NB4 (cell line): ENCODE measurements around the gene DPYSL5.

Experiments used
- DNase-seq: peaks from one replicate; pipeline ENCODE4 v3.0.0; 2010; ENCODE audit warnings: low read depth
- H3K4me3 ChIP-seq: one replicate; pipeline ENCODE4 v1.5.1; 2011; ENCODE audit warnings: mild to moderate bottlenecking, low read depth, low read length, moderate library complexity
- MYC ChIP-seq: IDR thresholded peaks from 2 replicates; pipeline ENCODE4 v1.6.1; 2011; ENCODE audit warnings: low read depth, low read length
- POLR2A ChIP-seq: IDR thresholded peaks from 2 replicates; pipeline ENCODE4 v1.6.1; 2011; ENCODE audit warnings: mild to moderate bottlenecking; ENCODE audit not compliant: insufficient read length; ENCODE audit errors: extremely low read depth
- TF ChIP-seq, protein P1 (sequence below): IDR thresholded peaks from one replicate; pipeline ENCODE4 v1.5.1; 2012; ENCODE audit warnings: low read depth, low read length
- TF ChIP-seq, protein P2 (sequence below): IDR thresholded peaks from 2 replicates; pipeline ENCODE4 v1.6.1; 2011; ENCODE audit warnings: low read depth, low read length

Gene DPYSL5

DNA sequence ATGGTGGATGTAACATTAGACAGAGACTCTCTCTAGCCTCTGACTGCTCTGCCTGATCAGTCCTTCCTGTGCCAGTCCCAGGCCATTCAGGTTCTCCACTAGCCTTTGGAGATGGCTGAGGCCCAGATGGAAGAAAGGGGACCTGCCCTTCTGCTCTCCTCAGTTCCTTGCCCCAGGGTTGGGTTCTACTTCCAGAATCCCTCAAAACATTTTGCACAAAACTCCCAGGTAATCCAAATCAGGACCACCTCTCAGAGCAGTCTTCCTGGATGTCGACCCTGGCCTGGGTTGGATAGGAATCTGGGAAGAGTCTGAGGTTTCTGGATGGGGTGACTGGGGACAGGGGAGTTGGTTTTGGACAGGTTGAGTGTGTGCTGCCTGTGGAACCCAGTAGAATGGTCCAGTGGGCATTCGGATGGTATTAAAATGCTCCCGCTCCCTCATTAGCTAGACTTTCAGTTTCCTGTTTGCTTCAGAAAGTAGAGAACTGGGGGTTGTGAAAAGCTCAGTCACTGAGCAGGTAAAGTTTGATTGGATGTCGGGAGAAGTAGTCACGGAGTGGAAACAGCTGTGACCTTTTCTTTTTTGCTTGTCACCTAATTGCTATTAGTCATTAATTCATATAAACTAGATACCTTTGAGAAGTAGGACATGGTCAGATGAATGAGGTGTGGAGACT lies 37.9 kb downstream of the DPYSL5 start:
- DNase-seq = no peak
- H3K4me3 ChIP-seq = no peak overlapping the region
- TF ChIP-seq, protein P1, sequence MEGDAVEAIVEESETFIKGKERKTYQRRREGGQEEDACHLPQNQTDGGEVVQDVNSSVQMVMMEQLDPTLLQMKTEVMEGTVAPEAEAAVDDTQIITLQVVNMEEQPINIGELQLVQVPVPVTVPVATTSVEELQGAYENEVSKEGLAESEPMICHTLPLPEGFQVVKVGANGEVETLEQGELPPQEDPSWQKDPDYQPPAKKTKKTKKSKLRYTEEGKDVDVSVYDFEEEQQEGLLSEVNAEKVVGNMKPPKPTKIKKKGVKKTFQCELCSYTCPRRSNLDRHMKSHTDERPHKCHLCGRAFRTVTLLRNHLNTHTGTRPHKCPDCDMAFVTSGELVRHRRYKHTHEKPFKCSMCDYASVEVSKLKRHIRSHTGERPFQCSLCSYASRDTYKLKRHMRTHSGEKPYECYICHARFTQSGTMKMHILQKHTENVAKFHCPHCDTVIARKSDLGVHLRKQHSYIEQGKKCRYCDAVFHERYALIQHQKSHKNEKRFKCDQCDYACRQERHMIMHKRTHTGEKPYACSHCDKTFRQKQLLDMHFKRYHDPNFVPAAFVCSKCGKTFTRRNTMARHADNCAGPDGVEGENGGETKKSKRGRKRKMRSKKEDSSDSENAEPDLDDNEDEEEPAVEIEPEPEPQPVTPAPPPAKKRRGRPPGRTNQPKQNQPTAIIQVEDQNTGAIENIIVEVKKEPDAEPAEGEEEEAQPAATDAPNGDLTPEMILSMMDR = no peak
- TF ChIP-seq, protein P2, sequence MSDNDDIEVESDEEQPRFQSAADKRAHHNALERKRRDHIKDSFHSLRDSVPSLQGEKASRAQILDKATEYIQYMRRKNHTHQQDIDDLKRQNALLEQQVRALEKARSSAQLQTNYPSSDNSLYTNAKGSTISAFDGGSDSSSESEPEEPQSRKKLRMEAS = no peak
- no peak for TF ChIP-seq POLR2A
- TF ChIP-seq MYC = no peak

DNA sequence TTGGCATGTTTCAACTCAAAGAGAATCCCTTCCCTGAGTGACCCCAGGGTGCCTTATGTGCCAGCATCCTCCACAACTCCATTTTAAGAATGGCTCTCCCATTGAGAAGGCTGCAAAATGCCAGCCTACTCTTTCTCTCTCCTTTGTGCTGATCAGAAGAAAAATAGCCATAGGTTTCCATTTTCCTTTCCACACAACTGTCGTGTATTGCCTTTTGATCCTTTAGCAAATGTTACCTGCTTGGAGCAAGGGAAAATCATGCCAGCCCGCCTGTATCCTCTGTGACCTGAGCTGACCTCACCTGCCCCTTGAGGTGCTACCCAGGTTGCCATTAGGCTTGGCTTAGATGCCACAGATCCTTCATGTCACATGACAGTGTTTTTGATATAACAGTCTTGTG lies 38.8 kb downstream of the DPYSL5 start:
- DNase-seq = no peak

DNA sequence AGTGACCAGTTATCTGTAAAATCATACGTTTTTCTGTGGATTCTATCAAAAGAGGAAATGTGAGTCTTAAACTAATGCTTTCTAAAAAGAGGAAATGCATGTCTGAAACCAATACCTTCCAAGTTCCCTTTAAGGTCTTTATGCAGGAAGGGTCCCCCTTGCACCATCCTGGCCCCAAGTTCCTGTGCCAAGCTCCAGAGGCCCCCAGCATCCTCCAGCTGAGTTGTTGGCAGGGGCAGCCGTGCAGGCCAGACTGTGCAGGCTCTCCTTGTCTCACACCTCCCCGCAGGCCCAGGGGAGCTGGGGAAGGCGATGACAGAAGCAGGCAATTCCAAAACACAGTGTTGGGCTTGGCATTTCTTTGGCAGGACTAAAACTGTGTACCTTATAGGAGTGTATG lies 39.2 kb downstream of the DPYSL5 start:
- TF ChIP-seq MYC (no peak), POLR2A (no peak)
- TF ChIP-seq, protein P1 = no peak
- TF ChIP-seq, protein P2 = no peak
- no peak overlapping the region for H3K4me3 ChIP-seq
- peak; percentile 91 for DNase-seq

More for the DNA sequence above, 38.8 kb downstream of the DPYSL5 start:
- TF ChIP-seq POLR2A = no peak
- TF ChIP-seq, protein P2 = no peak
- TF ChIP-seq MYC = no peak
- TF ChIP-seq, protein P1 = no peak
- H3K4me3 ChIP-seq = no peak overlapping the region

DNA sequence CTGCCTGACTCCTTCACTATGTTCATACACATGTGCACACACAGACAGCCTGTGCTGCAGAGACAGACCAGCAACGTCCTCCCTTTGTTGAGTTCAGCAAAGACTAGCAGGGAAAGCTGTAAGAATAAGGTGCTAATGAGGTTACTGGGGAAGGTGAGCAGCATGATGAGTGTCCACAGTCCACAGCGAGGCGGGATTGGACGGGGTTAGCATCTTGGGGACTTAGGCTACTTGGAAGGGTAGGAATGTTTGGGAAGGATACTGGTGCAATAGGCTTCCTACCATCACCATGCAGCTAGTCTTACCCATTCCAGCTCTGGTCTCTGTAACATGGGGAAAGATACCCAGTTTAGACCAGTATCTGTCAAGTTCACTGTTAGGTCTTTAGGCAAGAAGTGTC lies 41.9 kb downstream of the DPYSL5 start:
- DNase-seq = no peak
- TF ChIP-seq MYC = no peak
- no peak overlapping the region for H3K4me3 ChIP-seq

DNA sequence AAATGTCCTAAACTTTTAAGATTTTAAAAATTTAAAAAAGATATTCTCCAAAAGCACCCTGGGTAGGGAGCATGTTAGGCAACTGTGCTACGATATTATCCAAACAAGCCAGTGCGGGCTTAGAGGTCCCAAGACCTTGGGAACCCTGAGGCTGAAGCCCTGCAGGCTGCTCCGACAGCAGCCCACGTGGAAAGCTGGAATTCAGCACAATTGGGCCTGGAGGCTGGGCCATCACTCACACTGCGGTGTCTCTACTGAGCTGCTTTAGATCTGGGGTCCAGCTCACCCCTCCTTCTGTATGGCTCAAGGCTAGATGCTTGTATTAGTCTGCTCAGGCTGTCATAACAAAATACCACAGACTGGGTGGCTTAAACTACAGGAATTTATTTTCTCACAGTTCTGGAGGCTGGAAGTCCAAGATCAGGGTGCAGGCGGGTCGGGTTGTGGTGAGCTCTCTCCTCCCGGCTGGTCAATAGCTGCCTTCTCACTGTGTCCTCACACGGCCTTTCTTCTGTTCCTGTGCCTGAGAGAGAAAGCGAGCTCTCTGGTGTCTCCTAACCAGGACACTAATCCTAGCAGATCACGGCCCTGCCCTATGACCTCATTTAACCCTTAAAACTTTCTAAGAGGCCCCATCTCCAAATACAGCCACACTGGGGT lies 42.5 kb downstream of the DPYSL5 start:
- DNase-seq = no peak
- H3K4me3 ChIP-seq = no peak overlapping the region
- TF ChIP-seq, protein P1 = no peak
- no peak for TF ChIP-seq MYC

DNA sequence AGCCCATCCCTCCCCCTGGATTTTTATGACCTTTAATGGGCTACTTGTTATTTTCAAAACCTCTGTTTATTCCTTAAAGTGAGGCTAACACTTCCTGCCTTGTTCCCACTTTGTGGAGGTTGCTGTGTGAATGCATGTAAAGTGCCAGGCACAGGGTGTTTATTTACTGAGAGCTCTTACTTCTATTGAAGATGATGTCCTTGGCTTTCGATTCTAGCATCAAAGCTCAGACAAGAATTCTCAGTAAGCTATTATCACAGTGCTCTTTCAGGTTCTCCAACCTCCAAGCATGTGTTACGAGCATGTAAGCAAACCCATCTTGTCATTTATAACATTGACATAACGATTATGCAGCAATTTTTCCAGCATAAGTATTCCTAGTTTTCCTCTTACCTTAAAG lies 44.2 kb downstream of the DPYSL5 start:
- no peak overlapping the region for H3K4me3 ChIP-seq
- no peak for DNase-seq
- no peak for TF ChIP-seq MYC
- no peak for TF ChIP-seq POLR2A
- TF ChIP-seq, protein P2 = no peak
- TF ChIP-seq, protein P1 = no peak
